ENCODE measurements around the gene NPW. TPM values are rescaled to one million over a fixed set of nuclear protein-coding genes. Genes with fewer than 3 reads are reported as not detected.

NPW gene
- total and polyA plus RNA-seq, 12 donors = 0.50 to 3.9 (median 1.2) TPM; not detected in 6

- Histone ChIP-seq H3K36me3 (replicated peaks in 1 of 2) (peaks cover 0 to 56% of the 10 kb centered on the region in 2 donors), H3K4me1 (replicated peaks in 1 of 2) (no peaks in the 10 kb centered on the region), H3K27ac (no peak overlapping the region), H3K9me3 (replicated peaks in 1 of 3) (no peaks in the 10 kb centered on the region), H3K4me3 (no peak overlapping the region), H3K27me3 (no peaks in the 10 kb centered on the region)
- 95 to 98% (median 96%) methylated on average over 10 to 11 of the region's 11 CpGs for WGBS, 4 donors
- DNase-seq = no peak
- intact Hi-C loops (cut with DNase I) = no loop called here
- TF ChIP-seq POLR2A (IDR thresholded peaks at IDR 0.05) = no peak
- no peak for TF ChIP-seq CTCF (IDR thresholded peaks at IDR 0.05)
Observed at GRCh38 chr16:2066139-2066538, 46.6 kb downstream of the NPW start.

Small RNAs within 50 kb of the gene (small RNA-seq; reads per million reads assigned to genes)
- gene AC005363.2 (0 to 0.12 reads per million in 2 donors), gene RN7SL219P (0 reads per million in 2 donors)

Other genes with a start within 250 kb of the NPW start
Only the 30 nearest of the 34 such genes appear.
- 100 to 1,000 TPM in 5 of 9 donors, 10 to 100 TPM in 4; 44.0 to 158 (median 105) TPM for gene SPSB3, start 237.2 kb upstream of the NPW start, total RNA-seq
- 100 to 1,000 TPM in 2 of 3 donors, 1 to 10 TPM in 1; 8.3 to 297 (median 238) TPM for gene SPSB3, start 237.2 kb upstream of the NPW start, polyA plus RNA-seq
- gene NUBP2, start 236.8 kb upstream of the NPW start, total RNA-seq = 100 to 1,000 TPM in 4 of 9 donors, 10 to 100 TPM in 5; 51.3 to 252 (median 78.9) TPM
- 10 to 100 TPM in 2 of 3 donors, 1 to 10 TPM in 1; 3.0 to 84.8 (median 78.6) TPM for gene NUBP2, start 236.8 kb upstream of the NPW start, polyA plus RNA-seq
- gene IGFALS, start 226.1 kb upstream of the NPW start, total RNA-seq = 1 to 10 TPM in 2 of 9 donors, under 1 TPM in 6, not detected in 1; 0.11 to 3.9 (median 0.23) TPM
- gene IGFALS, start 226.1 kb upstream of the NPW start, polyA plus RNA-seq = under 1 TPM in 2 of 3 donors, not detected in 1; 0.67 to 0.97 TPM
- 100 to 1,000 TPM in 8 of 9 donors, 10 to 100 TPM in 1; 77.1 to 318 (median 182) TPM for gene HAGH, start 193.0 kb upstream of the NPW start, total RNA-seq
- 100 to 1,000 TPM in 2 of 3 donors, 10 to 100 TPM in 1; 75.3 to 213 (median 138) TPM for gene HAGH, start 193.0 kb upstream of the NPW start, polyA plus RNA-seq
- 100 to 1,000 TPM in 1 of 9 donors, 10 to 100 TPM in 8; 38.7 to 140 (median 51.9) TPM for gene FAHD1, start 192.6 kb upstream of the NPW start, total RNA-seq
- gene FAHD1, start 192.6 kb upstream of the NPW start, polyA plus RNA-seq = 10 to 100 TPM; 15.2 to 60.4 (median 19.9) TPM
- gene MEIOB, start 147.6 kb upstream of the NPW start, total RNA-seq = under 1 TPM in 1 of 9 donors, not detected in 8; 0.23 TPM
- gene MEIOB, start 147.6 kb upstream of the NPW start, polyA plus RNA-seq = not detected
- under 1 TPM in 1 of 9 donors, not detected in 8; 0.11 TPM for gene HS3ST6, start 101.4 kb upstream of the NPW start, total RNA-seq
- under 1 TPM in 1 of 3 donors, not detected in 2; 0.07 TPM for gene HS3ST6, start 101.4 kb upstream of the NPW start, polyA plus RNA-seq
- 10 to 100 TPM in 7 of 9 donors, 1 to 10 TPM in 2; 9.2 to 21.5 (median 14.8) TPM for gene MSRB1, start 76.6 kb upstream of the NPW start, total RNA-seq
- 10 to 100 TPM in 2 of 3 donors, 1 to 10 TPM in 1; 8.1 to 38.9 (median 21.5) TPM for gene MSRB1, start 76.6 kb upstream of the NPW start, polyA plus RNA-seq
- gene RPL3L, start 65.1 kb upstream of the NPW start, total RNA-seq = under 1 TPM in 2 of 9 donors, not detected in 7; 0.06 to 0.20 TPM
- gene RPL3L, start 65.1 kb upstream of the NPW start, polyA plus RNA-seq = under 1 TPM in 1 of 3 donors, not detected in 2; 0.07 TPM
- 100 to 1,000 TPM; 134 to 298 (median 155) TPM for gene NDUFB10, start 60.2 kb upstream of the NPW start, total RNA-seq
- 100 to 1,000 TPM; 109 to 268 (median 213) TPM for gene NDUFB10, start 60.2 kb upstream of the NPW start, polyA plus RNA-seq
- 1,000 to 10,000 TPM; 1,192 to 2,338 (median 1,647) TPM for gene RPS2, start 55.0 kb upstream of the NPW start, total RNA-seq
- 1,000 to 10,000 TPM; 1,045 to 4,016 (median 2,050) TPM for gene RPS2, start 55.0 kb upstream of the NPW start, polyA plus RNA-seq
- gene RNF151, start 52.9 kb upstream of the NPW start, total RNA-seq = under 1 TPM in 1 of 9 donors, not detected in 8; 0.47 TPM
- under 1 TPM in 2 of 3 donors, not detected in 1; 0.20 to 0.64 TPM for gene RNF151, start 52.9 kb upstream of the NPW start, polyA plus RNA-seq
- 100 to 1,000 TPM in 1 of 9 donors, 10 to 100 TPM in 8; 22.3 to 137 (median 34.8) TPM for gene TBL3, start 47.7 kb upstream of the NPW start, total RNA-seq
- gene TBL3, start 47.7 kb upstream of the NPW start, polyA plus RNA-seq = 100 to 1,000 TPM in 2 of 3 donors, 10 to 100 TPM in 1; 10.8 to 106 (median 105) TPM
- under 1 TPM in 3 of 9 donors, not detected in 6; 0.28 to 0.53 (median 0.47) TPM for gene NOXO1, start 38.3 kb upstream of the NPW start, total RNA-seq
- 1 to 10 TPM in 2 of 3 donors, not detected in 1; 1.3 to 3.3 TPM for gene NOXO1, start 38.3 kb upstream of the NPW start, polyA plus RNA-seq
- gene GFER, start 35.6 kb upstream of the NPW start, total RNA-seq = 10 to 100 TPM; 16.4 to 37.6 (median 26.9) TPM
- gene GFER, start 35.6 kb upstream of the NPW start, polyA plus RNA-seq = 10 to 100 TPM; 17.4 to 60.8 (median 54.4) TPM
- 10 to 100 TPM in 1 of 9 donors, 1 to 10 TPM in 3, under 1 TPM in 3, not detected in 2; 0.54 to 10.9 (median 1.1) TPM for gene SYNGR3, start 29.8 kb upstream of the NPW start, total RNA-seq
- gene SYNGR3, start 29.8 kb upstream of the NPW start, polyA plus RNA-seq = 1 to 10 TPM; 3.2 to 5.2 (median 4.4) TPM
- gene ZNF598, start 10.0 kb upstream of the NPW start, total RNA-seq = 10 to 100 TPM in 8 of 9 donors, 1 to 10 TPM in 1; 4.7 to 36.6 (median 27.5) TPM
- 10 to 100 TPM in 2 of 3 donors, 1 to 10 TPM in 1; 8.3 to 51.5 (median 37.9) TPM for gene ZNF598, start 10.0 kb upstream of the NPW start, polyA plus RNA-seq
- gene NHERF2, start 7.1 kb downstream of the NPW start, total RNA-seq = 100 to 1,000 TPM in 2 of 9 donors, 10 to 100 TPM in 7; 12.9 to 155 (median 66.8) TPM
- 100 to 1,000 TPM in 2 of 3 donors, 10 to 100 TPM in 1; 12.5 to 263 (median 147) TPM for gene NHERF2, start 7.1 kb downstream of the NPW start, polyA plus RNA-seq
- 10 to 100 TPM in 7 of 9 donors, 1 to 10 TPM in 2; 7.9 to 35.7 (median 14.9) TPM for gene NTHL1, start 28.0 kb downstream of the NPW start, total RNA-seq
- 10 to 100 TPM in 2 of 3 donors, 1 to 10 TPM in 1; 1.5 to 36.6 (median 34.3) TPM for gene NTHL1, start 28.0 kb downstream of the NPW start, polyA plus RNA-seq
- gene TSC2, start 28.2 kb downstream of the NPW start, total RNA-seq = 100 to 1,000 TPM in 2 of 9 donors, 10 to 100 TPM in 7; 18.6 to 148 (median 92.0) TPM
- 100 to 1,000 TPM in 2 of 3 donors, 10 to 100 TPM in 1; 56.9 to 333 (median 105) TPM for gene TSC2, start 28.2 kb downstream of the NPW start, polyA plus RNA-seq
- 100 to 1,000 TPM in 5 of 9 donors, 10 to 100 TPM in 4; 16.6 to 145 (median 100) TPM for gene PKD1, start 116.1 kb downstream of the NPW start, total RNA-seq
- 100 to 1,000 TPM in 2 of 3 donors, 1 to 10 TPM in 1; 9.2 to 359 (median 104) TPM for gene PKD1, start 116.1 kb downstream of the NPW start, polyA plus RNA-seq
- gene RAB26, start 128.8 kb downstream of the NPW start, total RNA-seq = 1 to 10 TPM in 6 of 9 donors, under 1 TPM in 1, not detected in 2; 1.00 to 4.1 (median 1.5) TPM
- 10 to 100 TPM in 1 of 3 donors, 1 to 10 TPM in 1, under 1 TPM in 1; 0.46 to 23.1 (median 6.7) TPM for gene RAB26, start 128.8 kb downstream of the NPW start, polyA plus RNA-seq
- gene TRAF7, start 136.0 kb downstream of the NPW start, total RNA-seq = 100 to 1,000 TPM in 1 of 9 donors, 10 to 100 TPM in 8; 28.4 to 129 (median 57.1) TPM
- gene TRAF7, start 136.0 kb downstream of the NPW start, polyA plus RNA-seq = 10 to 100 TPM; 21.0 to 47.8 (median 43.8) TPM
- gene CASKIN1, start 176.8 kb downstream of the NPW start, total RNA-seq = 1 to 10 TPM in 3 of 9 donors, under 1 TPM in 4, not detected in 2; 0.06 to 3.7 (median 0.83) TPM
- gene CASKIN1, start 176.8 kb downstream of the NPW start, polyA plus RNA-seq = 1 to 10 TPM in 2 of 3 donors, not detected in 1; 1.4 to 5.2 TPM
- 100 to 1,000 TPM in 1 of 9 donors, 10 to 100 TPM in 8; 31.2 to 116 (median 49.4) TPM for gene MLST8, start 185.7 kb downstream of the NPW start, total RNA-seq
- gene MLST8, start 185.7 kb downstream of the NPW start, polyA plus RNA-seq = 10 to 100 TPM; 21.9 to 96.3 (median 69.1) TPM
- gene BRICD5, start 191.1 kb downstream of the NPW start, total RNA-seq = 1 to 10 TPM in 7 of 9 donors, under 1 TPM in 2; 0.36 to 6.4 (median 2.7) TPM
- 10 to 100 TPM in 1 of 3 donors, 1 to 10 TPM in 1, under 1 TPM in 1; 0.60 to 57.4 (median 8.9) TPM for gene BRICD5, start 191.1 kb downstream of the NPW start, polyA plus RNA-seq
- 10 to 100 TPM in 6 of 9 donors, 1 to 10 TPM in 3; 8.3 to 24.1 (median 14.3) TPM for gene PGP, start 195.1 kb downstream of the NPW start, total RNA-seq
- 10 to 100 TPM in 2 of 3 donors, 1 to 10 TPM in 1; 8.4 to 20.4 (median 12.8) TPM for gene PGP, start 195.1 kb downstream of the NPW start, polyA plus RNA-seq
- gene E4F1, start 203.8 kb downstream of the NPW start, total RNA-seq = 10 to 100 TPM; 18.6 to 37.4 (median 25.4) TPM
- 100 to 1,000 TPM in 1 of 3 donors, 10 to 100 TPM in 1, 1 to 10 TPM in 1; 2.9 to 121 (median 80.0) TPM for gene E4F1, start 203.8 kb downstream of the NPW start, polyA plus RNA-seq
- gene DNASE1L2, start 216.7 kb downstream of the NPW start, total RNA-seq = 1 to 10 TPM in 2 of 9 donors, under 1 TPM in 6, not detected in 1; 0.25 to 2.9 (median 0.72) TPM
- 1 to 10 TPM in 2 of 3 donors, not detected in 1; 2.2 to 6.0 TPM for gene DNASE1L2, start 216.7 kb downstream of the NPW start, polyA plus RNA-seq
- gene ECI1, start 231.8 kb downstream of the NPW start, total RNA-seq = 10 to 100 TPM; 34.7 to 80.2 (median 57.8) TPM
- 100 to 1,000 TPM in 1 of 3 donors, 10 to 100 TPM in 1, 1 to 10 TPM in 1; 5.8 to 172 (median 99.0) TPM for gene ECI1, start 231.8 kb downstream of the NPW start, polyA plus RNA-seq

All from adrenal gland (tissue), 12 donors.